Activated CD4-positive, CD25-positive, alpha-beta regulatory T cell treated with anti-CD3 and anti-CD28 coated beads, Interleukin-2, amount 50 U/mL, for 72 hours (primary cell): ENCODE measurements around the gene TMEM131.
A peak's percentile ranks its signal among the peaks of the same experiment; 100 is the strongest.

Experiments used
- DNase-seq: peaks from one replicate; pipeline ENCODE4 v3.0.0; 2021

The TMEM131 gene

GRCh38 chr2:98016908-98017670, 21.3 kb upstream of the TMEM131 start:
- DNase-seq = no peak

DNA sequence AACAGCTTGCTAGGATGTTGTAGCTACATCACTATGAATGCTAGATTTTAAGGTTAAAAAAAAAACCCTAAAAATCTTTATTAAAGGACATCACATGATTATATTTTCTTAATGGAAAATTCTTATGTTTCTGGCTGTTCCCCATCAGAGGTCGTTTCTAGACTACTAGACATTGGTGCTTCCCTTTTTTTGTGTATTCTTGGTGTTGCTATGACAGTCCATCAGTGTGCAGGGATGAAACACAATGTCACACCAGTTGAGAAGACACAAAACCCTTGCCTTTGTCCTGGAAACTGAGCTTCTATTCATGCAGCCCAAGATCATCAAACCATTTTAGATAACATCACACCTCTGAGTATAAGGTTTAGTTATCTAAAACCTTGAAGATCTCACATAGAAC, 19.9 kb upstream of the TMEM131 start:
- no peak for DNase-seq

DNA sequence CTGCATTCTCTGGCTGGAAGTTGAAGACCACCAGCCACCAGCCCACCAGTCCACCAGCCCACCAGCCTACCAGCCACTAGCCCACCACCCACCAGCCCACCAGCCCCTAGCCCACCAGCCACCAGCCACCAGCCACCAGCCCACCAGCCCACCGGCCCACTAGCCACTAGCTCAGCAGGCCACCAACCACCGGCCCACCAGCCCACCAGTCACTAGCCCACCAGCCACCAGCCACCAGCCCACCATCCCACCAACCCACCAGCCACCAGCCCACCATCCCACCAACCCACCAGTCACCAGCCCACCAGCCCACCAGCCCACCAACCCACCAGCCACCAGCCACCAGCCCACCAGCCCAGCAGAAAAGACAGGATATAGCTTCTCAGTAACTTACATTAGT, 18.6 kb upstream of the TMEM131 start:
- no peak for DNase-seq

- no peak for DNase-seq
These were observed 17.8 kb upstream of the TMEM131 start for GRCh38 chr2:98013407-98014042.

- no peak for DNase-seq
These were observed 16.8 kb upstream of the TMEM131 start for GRCh38 chr2:98012561-98012991.

DNA sequence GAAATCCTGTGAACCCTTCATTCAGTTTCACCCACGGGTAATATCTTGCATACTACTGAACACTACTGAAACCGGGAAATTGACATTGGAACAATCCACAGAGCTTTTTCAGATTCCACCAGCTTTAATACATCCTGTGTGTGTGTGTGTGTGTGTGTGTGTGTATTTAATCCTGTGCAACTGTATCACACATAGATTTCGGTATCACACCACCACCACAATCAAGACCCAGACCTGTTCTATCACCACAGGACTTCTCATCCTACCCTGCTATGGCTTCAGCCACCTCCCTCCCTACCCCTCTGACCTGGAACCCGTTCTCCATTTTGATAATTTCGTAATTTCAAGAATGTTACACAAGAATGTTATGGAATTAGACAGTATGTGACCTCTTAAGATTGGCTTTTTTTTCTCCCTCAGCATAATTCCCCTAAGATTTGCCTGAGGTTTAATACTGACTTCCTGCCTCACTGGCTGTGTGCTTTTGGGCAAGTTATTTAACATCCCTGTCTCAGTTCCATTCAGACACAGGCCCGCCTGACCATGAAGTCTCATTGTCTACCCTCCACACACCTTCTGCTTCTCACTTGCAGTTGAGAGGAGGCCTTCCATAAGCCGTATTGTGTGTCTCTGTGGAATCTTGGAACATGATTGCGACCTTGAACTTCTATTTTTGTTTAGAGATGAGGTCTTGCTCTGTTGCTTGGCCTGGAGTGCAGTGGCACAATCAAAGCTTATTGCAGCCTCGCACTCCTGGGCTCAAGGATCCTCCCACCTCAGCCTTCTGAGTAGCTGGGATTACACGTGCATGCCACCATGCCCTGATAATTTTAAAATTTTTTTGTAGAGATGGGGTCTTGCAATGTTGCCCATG, 14.4 kb upstream of the TMEM131 start:
- no peak for DNase-seq

GRCh38 chr2:98008415-98008814, 12.7 kb upstream of the TMEM131 start:
- DNase-seq = no peak

DNA sequence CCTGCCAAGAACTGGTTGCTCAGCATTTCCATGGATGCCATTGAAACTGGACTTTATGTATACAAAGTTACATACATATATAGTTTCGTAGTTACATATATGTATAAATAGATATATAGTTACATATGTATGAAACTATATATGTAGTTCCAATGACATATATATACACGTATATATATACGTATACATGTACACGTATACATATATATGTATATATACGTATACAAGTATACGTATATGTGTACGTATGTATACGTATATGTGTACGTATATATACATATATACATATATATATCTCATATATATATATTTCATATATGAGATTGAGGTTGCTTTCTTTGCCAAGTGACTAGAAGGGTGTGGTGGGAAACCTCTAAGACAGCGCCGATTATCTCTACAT, 10.6 kb upstream of the TMEM131 start:
- DNase-seq = no peak

DNA sequence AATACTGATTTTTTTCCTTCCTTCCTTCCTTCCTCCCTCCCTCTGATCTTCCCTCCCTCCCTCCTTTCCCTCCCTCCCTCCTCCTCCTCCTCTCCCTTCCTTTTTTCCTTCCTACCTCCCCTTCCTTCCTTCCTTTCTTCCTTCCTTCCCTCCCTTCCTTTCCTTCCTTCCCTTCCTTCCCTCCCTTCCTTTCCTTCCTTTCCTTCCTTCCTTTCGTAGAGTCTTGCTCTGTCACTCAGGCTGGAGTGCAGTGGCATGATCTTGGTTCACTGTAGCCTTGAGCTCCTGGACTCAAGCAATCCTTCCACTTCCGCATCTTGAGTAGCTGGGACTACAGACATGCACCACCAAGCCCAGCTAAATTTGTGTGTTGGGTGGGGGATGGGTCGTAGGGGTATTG, 8.9 kb upstream of the TMEM131 start:
- no peak for DNase-seq

GRCh38 chr2:98004047-98004446, 8.3 kb upstream of the TMEM131 start:
- DNase-seq = no peak

DNA sequence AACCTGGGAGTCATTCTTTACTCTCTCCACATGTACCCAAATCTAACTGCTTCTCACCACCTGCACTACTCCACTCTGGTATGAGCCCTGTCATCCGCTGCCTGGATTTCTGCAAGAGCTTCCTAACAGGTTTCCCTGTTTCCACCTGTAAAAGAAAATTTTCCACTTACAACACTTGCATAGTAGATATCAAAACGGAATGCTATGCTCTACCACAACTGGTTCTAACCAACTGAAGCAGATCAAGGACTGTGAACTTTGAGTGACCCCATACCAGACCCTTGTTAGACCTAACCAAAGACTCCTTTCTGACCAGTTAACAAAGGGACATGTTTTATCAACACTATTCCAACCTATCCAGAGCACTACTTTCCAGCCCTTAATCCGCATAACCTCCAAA, 3.8 kb upstream of the TMEM131 start:
- no peak for DNase-seq

GRCh38 chr2:97998431-97999005, 2.8 kb upstream of the TMEM131 start:
- no peak for DNase-seq

- DNase-seq = no peak
These were observed 2.1 kb upstream of the TMEM131 start for GRCh38 chr2:97997784-97998392.

DNA sequence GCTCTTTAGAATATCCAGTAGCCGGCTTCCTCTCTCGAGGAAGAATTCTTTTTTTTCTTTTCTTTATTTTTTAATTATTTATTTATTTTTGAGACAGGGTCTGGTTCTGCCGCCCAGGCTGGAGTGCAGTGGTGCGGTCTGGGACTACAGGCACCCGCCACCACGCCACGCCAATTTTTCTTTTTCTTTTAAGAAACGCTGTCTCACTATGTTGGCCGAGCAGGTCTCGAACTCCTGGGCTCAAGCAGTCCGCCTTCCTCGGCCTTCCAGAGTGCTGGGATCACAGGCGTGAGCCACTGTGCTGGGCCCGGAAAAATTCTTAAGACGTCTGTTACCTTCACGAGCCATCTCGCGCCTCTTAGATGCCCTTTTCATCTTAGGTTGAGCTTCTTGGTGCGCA, 931 bp upstream of the TMEM131 start:
- no peak for DNase-seq

DNA sequence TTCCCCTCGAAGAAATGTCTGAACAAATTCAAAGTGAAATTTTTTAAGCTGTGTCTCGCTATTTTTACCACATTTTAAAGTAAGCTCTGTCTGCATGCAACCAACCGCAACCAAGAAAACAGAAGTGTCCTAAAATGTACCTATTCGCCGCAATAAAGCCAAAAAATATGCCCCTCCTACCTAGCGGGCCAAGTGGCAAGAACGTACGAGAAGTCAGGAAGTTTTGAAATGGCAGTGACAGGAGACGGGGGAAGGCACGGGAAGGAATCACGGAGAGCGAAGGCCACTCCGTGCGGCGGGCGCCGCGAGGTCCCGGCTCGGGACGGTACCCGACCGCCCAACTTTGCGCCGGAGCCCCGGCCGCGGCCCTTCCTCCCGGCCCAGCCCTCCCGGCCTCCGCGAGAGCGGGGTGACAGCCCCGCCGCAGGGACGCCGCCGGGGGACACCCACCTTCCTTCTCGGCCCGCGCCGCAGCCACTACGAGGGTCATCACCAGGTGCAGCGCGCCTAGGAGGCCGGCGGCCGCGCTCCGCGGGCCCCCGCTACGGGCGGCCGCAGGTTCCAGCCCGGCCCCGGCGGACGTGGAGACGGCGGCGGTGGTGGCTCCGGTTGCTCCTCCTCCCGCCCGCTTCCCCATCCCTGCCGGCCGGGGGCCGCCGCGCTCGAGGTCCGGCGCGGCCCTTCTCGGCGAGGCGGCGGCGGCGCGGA, 568 bp downstream of the TMEM131 start:
- peak; percentile 69 for DNase-seq

DNA sequence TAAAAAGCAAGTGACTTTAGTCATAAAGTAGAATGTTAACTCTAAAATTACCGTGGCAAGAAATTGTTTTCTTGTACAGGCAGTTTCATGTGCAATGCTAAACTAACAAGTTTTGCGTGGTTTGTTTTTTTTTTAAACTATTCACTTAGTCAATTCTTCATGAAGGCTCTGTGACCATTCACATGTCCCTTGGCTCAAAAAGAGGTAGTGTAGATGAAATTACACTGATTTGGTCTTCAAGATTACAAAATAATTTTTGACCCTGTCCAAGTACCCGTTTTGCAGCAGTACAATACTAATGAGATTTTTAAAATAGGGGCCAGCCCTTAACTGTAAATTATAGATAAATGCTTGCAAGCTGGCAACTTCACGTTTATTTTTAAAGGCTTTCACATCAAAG, 1.3 kb downstream of the TMEM131 start:
- no peak for DNase-seq

DNA sequence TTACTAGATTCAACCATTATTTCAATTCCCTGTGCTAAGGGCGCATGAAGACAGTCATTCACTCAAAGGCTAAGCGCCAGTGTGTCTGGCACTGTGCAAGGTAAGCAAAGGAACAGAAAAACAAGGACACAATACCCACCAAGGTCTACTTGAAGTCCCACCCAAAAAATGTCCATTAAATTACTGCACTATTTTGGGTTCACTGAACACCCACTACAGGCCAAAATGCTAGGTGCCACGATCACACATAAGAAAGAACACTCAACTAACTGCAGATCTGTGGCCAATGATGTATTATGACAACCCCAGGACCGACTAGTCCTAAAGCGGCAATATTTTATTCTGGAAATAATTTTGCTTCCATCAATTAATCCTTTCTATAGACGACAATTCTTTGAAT, 1.8 kb downstream of the TMEM131 start:
- no peak for DNase-seq

DNA sequence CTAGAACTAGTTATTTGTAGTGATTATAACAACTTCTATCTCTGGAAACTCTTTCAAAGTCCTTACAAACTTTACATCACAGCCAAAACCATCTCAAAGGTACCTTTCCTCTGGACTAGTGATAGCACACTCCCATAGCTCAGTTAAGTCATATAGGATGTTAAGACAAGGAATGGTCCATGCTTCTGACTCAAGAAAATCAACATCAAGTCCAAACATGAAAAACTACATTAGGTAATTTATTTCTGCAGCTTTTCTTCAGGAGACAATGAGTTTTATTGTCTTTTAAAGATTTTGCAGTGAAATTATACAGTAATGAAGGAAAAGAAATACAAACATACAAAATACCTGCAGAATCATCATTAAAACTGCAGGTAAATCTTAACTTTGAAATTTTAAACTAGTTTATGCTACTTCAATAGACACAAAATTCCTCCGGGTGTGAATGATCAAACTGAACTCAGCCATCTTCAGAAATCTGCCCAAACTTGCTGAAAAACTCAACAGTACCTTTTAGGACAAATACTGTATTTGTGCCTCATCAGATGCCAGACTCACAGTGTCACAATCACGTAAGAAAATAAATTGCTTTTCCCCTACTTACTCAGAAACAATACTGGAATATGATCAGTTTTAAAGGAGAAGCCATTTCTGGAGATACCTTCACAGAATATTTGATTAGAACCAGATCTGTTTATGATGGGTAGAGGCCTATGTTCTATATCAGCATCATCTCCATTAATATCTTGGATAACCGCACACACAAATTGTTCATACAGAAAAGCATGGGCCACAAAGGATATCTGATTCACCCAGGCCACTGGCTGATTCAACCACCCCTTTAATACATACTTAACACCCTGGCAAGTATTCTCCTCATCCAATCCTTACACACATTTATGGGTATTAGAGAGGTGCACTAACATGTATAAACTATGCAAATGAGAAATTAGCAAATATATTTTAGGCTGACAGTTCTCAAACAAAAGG, 2.6 kb downstream of the TMEM131 start:
- no peak for DNase-seq

DNA sequence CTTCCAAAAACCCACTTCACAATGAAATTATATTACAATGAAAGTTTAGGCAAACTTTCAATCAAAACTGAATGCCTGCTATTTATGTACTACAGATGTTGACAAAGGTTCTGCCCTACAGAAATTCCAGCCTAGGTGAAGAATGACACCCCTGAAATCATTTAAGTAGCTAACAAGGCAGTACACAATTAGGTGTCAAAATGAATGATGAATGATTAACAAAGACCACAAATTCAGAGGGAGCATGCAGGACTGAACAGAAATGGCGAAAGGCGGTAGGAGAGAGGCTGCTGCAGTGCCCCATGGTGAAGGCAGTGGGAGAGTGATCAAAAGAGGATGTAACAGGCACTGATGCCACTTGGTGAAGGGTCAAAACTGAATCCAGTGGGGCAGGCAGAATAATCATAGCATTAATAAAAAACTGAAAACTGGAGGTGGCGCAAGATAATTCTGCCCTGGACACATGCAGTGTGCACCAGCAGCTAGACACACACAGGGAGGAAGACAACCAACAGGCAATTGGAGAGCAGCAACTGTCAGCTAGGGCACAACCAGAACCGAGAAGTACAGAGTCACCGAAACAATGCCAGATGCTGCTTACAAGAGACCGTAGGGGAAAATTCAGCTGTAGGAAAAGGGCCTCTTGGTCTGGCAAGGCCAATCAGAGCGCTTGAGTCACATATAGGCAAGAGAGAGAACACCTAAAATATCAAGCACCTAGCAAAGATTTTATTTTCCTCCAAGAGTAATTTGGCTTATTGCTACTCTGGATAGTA, 4.5 kb downstream of the TMEM131 start:
- DNase-seq = no peak

DNA sequence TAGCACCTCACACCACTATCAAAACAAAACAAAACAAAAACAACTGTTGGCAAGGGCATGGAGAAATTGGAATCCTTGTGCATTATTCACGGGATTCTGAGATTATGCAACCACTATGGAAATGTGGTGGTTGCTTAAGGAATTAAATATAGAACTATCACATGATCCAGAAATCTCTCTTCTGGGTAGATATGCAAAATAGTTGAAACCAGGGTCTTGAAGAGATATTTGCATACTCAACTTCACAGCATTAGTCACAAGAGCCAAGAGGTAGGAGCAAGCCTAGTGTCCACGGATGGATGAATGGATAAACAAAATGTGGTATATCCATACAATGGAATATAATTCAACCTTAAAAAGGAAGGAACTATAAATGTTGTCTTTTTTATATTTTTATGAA, 7.0 kb downstream of the TMEM131 start:
- no peak for DNase-seq
